Measurements from ENCODE around the gene GJE1. TPM values are rescaled to one million over a fixed set of nuclear protein-coding genes. Genes with fewer than 3 reads are reported as not detected.

The GJE1 gene
- total RNA-seq, 1 experiment from 2014 or later = not detected

GRCh38 chr6:142112451-142113061 lies 20.2 kb upstream of the GJE1 start:
- Histone ChIP-seq H3K36me3 (ENCODE audit: control insufficient read depth, insufficient read depth, low read length) (no peaks in the 10 kb centered on the region), H3K9me3 (ENCODE audit: control insufficient read depth, insufficient read depth, low read depth, low read length) (no peaks in the 10 kb centered on the region), H3K4me1 (ENCODE audit: control insufficient read depth, insufficient read depth, low read length) (no peaks in the 10 kb centered on the region; the same call in 1 of the 2 replicates), H3K27me3 (ENCODE audit: control insufficient read depth, insufficient read depth, low read length) (no peaks in the 10 kb centered on the region), H3K27ac (ENCODE audit: low read length) (no peak overlapping the region), H3K4me3 (ENCODE audit: low read depth in 2 of 2, low read length in 2 of 2) (no peak overlapping the region)
- no TSS peak for BruUV-seq (replicated peaks)
- ChIA-PET CTCF (no interaction called here), POLR2A (no interaction called here)
- intact Hi-C loops (cut with micrococcal nuclease; ENCODE audit: unreplicated experiment) = loop anchor here (1.0 to 2.0 kb wide), 2 partner anchors 123 to 436 kb away; no protein-coding TSS in a partner anchor
- ATAC-seq (peak; percentile 74), DNase-seq (ENCODE audit: low read depth, low spot score) (peak; percentile 61)
- TF ChIP-seq, protein P1, sequence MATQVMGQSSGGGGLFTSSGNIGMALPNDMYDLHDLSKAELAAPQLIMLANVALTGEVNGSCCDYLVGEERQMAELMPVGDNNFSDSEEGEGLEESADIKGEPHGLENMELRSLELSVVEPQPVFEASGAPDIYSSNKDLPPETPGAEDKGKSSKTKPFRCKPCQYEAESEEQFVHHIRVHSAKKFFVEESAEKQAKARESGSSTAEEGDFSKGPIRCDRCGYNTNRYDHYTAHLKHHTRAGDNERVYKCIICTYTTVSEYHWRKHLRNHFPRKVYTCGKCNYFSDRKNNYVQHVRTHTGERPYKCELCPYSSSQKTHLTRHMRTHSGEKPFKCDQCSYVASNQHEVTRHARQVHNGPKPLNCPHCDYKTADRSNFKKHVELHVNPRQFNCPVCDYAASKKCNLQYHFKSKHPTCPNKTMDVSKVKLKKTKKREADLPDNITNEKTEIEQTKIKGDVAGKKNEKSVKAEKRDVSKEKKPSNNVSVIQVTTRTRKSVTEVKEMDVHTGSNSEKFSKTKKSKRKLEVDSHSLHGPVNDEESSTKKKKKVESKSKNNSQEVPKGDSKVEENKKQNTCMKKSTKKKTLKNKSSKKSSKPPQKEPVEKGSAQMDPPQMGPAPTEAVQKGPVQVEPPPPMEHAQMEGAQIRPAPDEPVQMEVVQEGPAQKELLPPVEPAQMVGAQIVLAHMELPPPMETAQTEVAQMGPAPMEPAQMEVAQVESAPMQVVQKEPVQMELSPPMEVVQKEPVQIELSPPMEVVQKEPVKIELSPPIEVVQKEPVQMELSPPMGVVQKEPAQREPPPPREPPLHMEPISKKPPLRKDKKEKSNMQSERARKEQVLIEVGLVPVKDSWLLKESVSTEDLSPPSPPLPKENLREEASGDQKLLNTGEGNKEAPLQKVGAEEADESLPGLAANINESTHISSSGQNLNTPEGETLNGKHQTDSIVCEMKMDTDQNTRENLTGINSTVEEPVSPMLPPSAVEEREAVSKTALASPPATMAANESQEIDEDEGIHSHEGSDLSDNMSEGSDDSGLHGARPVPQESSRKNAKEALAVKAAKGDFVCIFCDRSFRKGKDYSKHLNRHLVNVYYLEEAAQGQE (IDR thresholded peaks at IDR 0.05; ENCODE audit: insufficient read depth in 1 of 2, low read depth in 2 of 2, low read length in 1 of 2) = no peak
- TF ChIP-seq, protein P2, sequence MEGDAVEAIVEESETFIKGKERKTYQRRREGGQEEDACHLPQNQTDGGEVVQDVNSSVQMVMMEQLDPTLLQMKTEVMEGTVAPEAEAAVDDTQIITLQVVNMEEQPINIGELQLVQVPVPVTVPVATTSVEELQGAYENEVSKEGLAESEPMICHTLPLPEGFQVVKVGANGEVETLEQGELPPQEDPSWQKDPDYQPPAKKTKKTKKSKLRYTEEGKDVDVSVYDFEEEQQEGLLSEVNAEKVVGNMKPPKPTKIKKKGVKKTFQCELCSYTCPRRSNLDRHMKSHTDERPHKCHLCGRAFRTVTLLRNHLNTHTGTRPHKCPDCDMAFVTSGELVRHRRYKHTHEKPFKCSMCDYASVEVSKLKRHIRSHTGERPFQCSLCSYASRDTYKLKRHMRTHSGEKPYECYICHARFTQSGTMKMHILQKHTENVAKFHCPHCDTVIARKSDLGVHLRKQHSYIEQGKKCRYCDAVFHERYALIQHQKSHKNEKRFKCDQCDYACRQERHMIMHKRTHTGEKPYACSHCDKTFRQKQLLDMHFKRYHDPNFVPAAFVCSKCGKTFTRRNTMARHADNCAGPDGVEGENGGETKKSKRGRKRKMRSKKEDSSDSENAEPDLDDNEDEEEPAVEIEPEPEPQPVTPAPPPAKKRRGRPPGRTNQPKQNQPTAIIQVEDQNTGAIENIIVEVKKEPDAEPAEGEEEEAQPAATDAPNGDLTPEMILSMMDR (IDR thresholded peaks at IDR 0.05) = peak; percentile 79; the same call in 1 of the 2 replicates
- in situ Hi-C loops (cut with HindIII; ENCODE audit: low pct_unique_long_range_greater_than_20kb, low sequenced_read_pairs) = no loop called here

DNA sequence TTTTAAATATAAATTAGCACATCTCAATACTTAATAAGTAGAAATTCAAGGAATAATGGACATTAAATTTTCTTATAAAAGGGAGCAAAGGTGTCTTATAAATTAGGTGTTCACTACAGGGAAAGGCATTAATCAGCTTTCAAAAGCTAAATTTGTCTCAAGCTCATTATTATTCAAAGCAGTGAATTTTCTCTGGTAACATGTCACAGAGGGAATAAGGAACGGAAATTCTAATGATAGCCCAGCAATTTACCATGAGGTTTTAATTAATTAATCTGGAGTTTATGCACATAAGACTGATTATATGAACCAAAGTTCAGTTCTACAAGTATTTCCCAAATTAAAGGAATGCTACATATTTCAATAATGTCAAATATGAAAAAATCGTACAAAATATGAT lies 15.4 kb upstream of the GJE1 start:
- ChIA-PET POLR2A (no interaction called here), CTCF (no interaction called here)
- no TSS peak for BruUV-seq (replicated peaks)
- Histone ChIP-seq H3K27ac (ENCODE audit: low read length) (no peak overlapping the region), H3K4me3 (ENCODE audit: low read depth in 2 of 2, low read length in 2 of 2) (no peak overlapping the region), H3K4me1 (ENCODE audit: control insufficient read depth, insufficient read depth, low read length) (no peaks in the 10 kb centered on the region; the same call in 1 of the 2 replicates), H3K9me3 (ENCODE audit: control insufficient read depth, insufficient read depth, low read depth, low read length) (no peaks in the 10 kb centered on the region), H3K36me3 (ENCODE audit: control insufficient read depth, insufficient read depth, low read length) (no peaks in the 10 kb centered on the region), H3K27me3 (ENCODE audit: control insufficient read depth, insufficient read depth, low read length) (no peaks in the 10 kb centered on the region)
- ATAC-seq = no peak
- in situ Hi-C loops (cut with HindIII; ENCODE audit: low pct_unique_long_range_greater_than_20kb, low sequenced_read_pairs) = no loop called here
- no peak for DNase-seq (ENCODE audit: low read depth, low spot score)
- intact Hi-C loops (cut with micrococcal nuclease; ENCODE audit: unreplicated experiment) = no loop called here
- TF ChIP-seq, protein P1 (IDR thresholded peaks at IDR 0.05; ENCODE audit: insufficient read depth in 1 of 2, low read depth in 2 of 2, low read length in 1 of 2) = no peak
- TF ChIP-seq SIN3A (IDR thresholded peaks at IDR 0.05; ENCODE audit: borderline replicate concordance, insufficient read depth, low read depth, low read length) = no peak
- TF ChIP-seq TCF7L2 (IDR thresholded peaks at IDR 0.05; ENCODE audit: low read depth, low read length) = no peak
- TF ChIP-seq, protein P2 (IDR thresholded peaks at IDR 0.05) = no peak
- TF ChIP-seq POLR2AphosphoS5 (IDR thresholded peaks at IDR 0.05; ENCODE audit: low read depth, low read length) = no peak

Measured in Panc1 (cell line).